Cardiac muscle cell (in vitro differentiated cells and primary cell): ENCODE data around the gene NIPAL1. TPM values are rescaled to one million over a fixed set of nuclear protein-coding genes. Genes with fewer than 3 reads are reported as not detected.

Source experiments
- DNase-seq, 2 donors: peaks; one replicate each; pipeline versions ENCODE4 v3.0.0 to v3.0.0-alpha.2; 2010 to 2017; ENCODE audit warnings: low read depth in 1 of 2, low spot score in 1 of 2
- H3K27ac ChIP-seq: fragments of 200-600 bp; sonication (generic); 2 replicates; pipeline ENCODE4 v1.5.1; 2016
- H3K27me3 ChIP-seq: fragments of 200-600 bp; sonication (generic); 2 replicates; pipeline ENCODE4 v1.6.0; 2016; ENCODE audit warnings: control low read depth
- H3K36me3 ChIP-seq: fragments of 200-600 bp; sonication (generic); 2 replicates; pipeline ENCODE4 v1.5.1; 2016; ENCODE audit warnings: control low read depth
- H3K4me1 ChIP-seq: fragments of 200-600 bp; sonication (generic); 2 replicates; pipeline ENCODE4 v1.8.1; 2017; ENCODE audit warnings: low read depth, mild to moderate bottlenecking, mixed run types
- H3K4me3 ChIP-seq: fragments of 200-600 bp; sonication (generic); 2 replicates; pipeline ENCODE4 v1.5.1; 2016; ENCODE audit warnings: mild to moderate bottlenecking
- H3K9me3 ChIP-seq: fragments of 200-600 bp; sonication (generic); 2 replicates; pipeline ENCODE4 v1.5.1; 2017; ENCODE audit warnings: low read depth, mild to moderate bottlenecking, control low read depth
- polyA plus RNA-seq: library from polyadenylated mRNA; unstranded; fragments of >200 nt; fragmentation: Nextera tagmentation; extraction: Ambion mirVana; gene quantifications from 2 replicates; pipeline ENCODE4 v1.2.1, GENCODE V29; 2016
- total RNA-seq: library from RNA; depleted of rRNA; stranded (reverse); fragments of >200 nt; gene quantifications from 2 replicates; pipeline ENCODE4 v1.2.3, GENCODE V29; 2016
- TF ChIP-seq, protein P1 (sequence below): IDR thresholded peaks from 2 replicates; pipeline ENCODE4 v1.5.1; 2012; ENCODE audit warnings: low read depth, mild to moderate bottlenecking, low read length

Gene NIPAL1
- total and polyA plus RNA-seq, 2 experiments from 2014 or later = 2.1 to 8.5 TPM

DNA sequence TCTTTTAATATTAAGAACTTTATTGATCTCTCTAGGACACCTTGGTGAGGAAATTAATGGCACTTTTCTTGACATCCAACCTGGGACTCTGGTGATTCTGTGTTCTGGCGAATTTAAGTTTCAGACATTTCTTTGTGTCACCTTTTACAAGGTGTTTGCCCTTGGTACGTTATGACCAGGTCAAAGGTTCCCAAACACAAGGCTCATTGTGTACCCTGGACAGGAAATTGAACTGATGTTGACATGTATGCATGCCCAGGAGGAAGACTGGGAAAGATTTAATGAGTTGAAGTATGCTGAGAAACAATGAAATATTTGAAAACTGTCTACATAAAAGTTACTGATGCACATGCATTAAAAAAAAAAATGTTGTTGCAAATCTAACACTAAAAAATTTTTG, 22.1 kb downstream of the NIPAL1 start:
- H3K9me3 ChIP-seq = no peaks in the 10 kb centered on the region
- no peak for DNase-seq
- no peak overlapping the region for H3K27ac ChIP-seq
- TF ChIP-seq, protein P1, sequence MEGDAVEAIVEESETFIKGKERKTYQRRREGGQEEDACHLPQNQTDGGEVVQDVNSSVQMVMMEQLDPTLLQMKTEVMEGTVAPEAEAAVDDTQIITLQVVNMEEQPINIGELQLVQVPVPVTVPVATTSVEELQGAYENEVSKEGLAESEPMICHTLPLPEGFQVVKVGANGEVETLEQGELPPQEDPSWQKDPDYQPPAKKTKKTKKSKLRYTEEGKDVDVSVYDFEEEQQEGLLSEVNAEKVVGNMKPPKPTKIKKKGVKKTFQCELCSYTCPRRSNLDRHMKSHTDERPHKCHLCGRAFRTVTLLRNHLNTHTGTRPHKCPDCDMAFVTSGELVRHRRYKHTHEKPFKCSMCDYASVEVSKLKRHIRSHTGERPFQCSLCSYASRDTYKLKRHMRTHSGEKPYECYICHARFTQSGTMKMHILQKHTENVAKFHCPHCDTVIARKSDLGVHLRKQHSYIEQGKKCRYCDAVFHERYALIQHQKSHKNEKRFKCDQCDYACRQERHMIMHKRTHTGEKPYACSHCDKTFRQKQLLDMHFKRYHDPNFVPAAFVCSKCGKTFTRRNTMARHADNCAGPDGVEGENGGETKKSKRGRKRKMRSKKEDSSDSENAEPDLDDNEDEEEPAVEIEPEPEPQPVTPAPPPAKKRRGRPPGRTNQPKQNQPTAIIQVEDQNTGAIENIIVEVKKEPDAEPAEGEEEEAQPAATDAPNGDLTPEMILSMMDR = no peak
- H3K4me1 ChIP-seq = peaks cover 13% of the 10 kb centered on the region
- no peaks in the 10 kb centered on the region for H3K36me3 ChIP-seq
- H3K4me3 ChIP-seq = no peak overlapping the region
- H3K27me3 ChIP-seq = no peaks in the 10 kb centered on the region

DNA sequence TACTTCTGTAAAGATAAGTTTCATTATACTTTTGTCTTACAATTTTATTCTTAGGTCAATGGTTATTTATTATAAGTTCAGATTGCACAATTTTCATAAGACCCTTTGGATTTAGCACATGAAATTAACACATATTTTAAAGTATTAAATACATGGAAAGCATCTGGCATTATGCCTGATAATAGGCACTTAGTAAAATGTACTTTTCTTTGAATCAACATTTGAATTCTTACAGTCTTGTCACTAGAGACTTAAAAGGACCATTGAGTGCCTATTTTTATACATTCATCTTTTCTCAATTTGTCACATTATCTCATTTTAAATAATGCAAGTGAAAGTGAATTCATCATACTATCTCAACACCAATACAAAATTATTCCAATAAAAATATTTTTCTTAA, 23.0 kb downstream of the NIPAL1 start:
- H3K27ac ChIP-seq = no peak overlapping the region
- H3K4me1 ChIP-seq = peaks cover 13% of the 10 kb centered on the region
- H3K9me3 ChIP-seq = no peaks in the 10 kb centered on the region
- TF ChIP-seq, protein P1 = no peak
- no peaks in the 10 kb centered on the region for H3K27me3 ChIP-seq
- no peak overlapping the region for H3K4me3 ChIP-seq
- DNase-seq = no peak
- H3K36me3 ChIP-seq = no peaks in the 10 kb centered on the region

DNA sequence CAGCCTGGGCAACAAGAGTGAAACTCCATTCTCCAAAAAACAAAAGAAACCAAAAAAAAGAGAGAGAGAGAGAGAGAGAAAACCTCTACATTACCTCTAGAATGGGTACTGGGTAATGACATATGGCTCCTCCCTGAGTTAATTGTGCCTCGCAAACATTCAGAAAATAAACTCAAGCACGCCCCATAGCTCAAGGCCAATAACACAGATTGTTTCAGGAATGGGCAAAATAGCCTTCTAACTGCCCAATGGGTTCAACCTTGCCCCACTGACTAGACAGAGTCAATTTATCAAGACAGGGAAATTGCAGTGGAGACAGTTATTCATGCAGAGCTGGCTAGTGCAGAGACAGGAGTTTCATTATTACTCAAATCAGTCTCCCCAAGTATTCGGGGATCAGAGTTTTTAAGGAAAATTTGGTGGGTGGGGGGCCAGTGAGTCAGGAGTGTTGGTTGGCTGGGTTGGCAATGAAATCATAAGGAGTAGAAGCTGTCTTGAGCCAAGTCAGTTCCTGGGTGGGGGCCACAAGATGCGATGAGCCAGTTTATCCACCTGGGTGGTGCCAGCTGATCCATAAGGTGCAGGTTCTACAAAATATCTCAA, 25.1 kb downstream of the NIPAL1 start:
- no peak overlapping the region for H3K27ac ChIP-seq
- no peaks in the 10 kb centered on the region for H3K36me3 ChIP-seq
- TF ChIP-seq, protein P1 = no peak
- no peak for DNase-seq
- H3K4me3 ChIP-seq = no peak overlapping the region
- no peaks in the 10 kb centered on the region for H3K27me3 ChIP-seq
- no peaks in the 10 kb centered on the region for H3K9me3 ChIP-seq
- H3K4me1 ChIP-seq = peaks cover 13% of the 10 kb centered on the region

DNA sequence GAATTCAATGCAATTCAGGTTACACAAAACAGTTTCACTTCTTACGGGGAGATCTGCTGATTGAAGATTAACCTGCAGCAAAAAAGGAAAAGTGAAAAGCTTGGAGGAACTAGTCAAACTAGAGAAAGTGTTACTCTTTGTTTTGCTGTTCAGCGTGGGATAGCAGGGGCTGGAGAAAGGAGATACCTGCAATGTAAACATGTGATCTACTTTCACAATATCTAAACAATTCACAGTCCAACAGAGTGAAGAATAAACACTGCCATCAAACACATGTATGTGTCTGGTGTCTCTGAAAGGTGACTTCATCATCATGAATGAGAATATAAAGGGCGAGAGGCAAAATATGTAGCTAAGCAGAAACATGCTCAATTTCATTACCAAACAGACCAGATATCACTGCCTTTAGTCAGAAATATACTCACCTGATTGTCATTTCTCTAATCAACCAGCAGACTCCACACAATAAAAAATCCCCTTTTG, 26.4 kb downstream of the NIPAL1 start:
- H3K9me3 ChIP-seq = no peaks in the 10 kb centered on the region
- H3K36me3 ChIP-seq = no peaks in the 10 kb centered on the region
- no peak for DNase-seq
- TF ChIP-seq, protein P1 = no peak
- H3K27me3 ChIP-seq = no peaks in the 10 kb centered on the region
- H3K27ac ChIP-seq = no peak overlapping the region
- H3K4me1 ChIP-seq = peaks cover 21% of the 10 kb centered on the region
- H3K4me3 ChIP-seq = no peak overlapping the region

DNA sequence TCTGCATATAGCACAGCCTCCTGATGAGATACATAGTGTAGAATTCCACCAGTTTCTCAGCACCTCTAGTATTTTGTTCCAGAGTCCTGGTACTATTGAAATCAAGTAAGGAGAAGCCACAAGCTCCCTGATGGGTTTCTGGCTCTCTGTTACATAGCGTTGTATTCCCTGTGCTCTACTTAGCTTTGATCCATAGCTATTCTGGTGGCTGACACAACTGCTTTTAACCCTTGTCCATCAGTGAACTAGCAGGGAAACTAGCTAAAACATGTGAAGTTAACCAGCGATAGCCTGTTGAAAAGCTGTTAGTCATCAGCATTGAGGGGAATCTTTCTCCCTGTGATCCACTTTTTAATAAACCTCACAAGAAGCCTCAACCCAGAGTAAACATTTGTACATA, 26.9 kb downstream of the NIPAL1 start:
- no peaks in the 10 kb centered on the region for H3K27me3 ChIP-seq
- no peak overlapping the region for H3K4me3 ChIP-seq
- H3K9me3 ChIP-seq = no peaks in the 10 kb centered on the region
- TF ChIP-seq, protein P1 = no peak
- H3K4me1 ChIP-seq = peaks cover 25% of the 10 kb centered on the region
- H3K27ac ChIP-seq = no peak overlapping the region
- no peak for DNase-seq
- H3K36me3 ChIP-seq = no peaks in the 10 kb centered on the region
